Measurements from ENCODE around the gene MED13L. TPM values are rescaled to one million over a fixed set of nuclear protein-coding genes. Genes with fewer than 3 reads are reported as not detected.

MED13L gene
- total and polyA plus RNA-seq, 2 donors (not counting 3 experiments of a cell fraction or from before 2014, with no cell fraction given) = 27.4 to 93.6 TPM

DNA sequence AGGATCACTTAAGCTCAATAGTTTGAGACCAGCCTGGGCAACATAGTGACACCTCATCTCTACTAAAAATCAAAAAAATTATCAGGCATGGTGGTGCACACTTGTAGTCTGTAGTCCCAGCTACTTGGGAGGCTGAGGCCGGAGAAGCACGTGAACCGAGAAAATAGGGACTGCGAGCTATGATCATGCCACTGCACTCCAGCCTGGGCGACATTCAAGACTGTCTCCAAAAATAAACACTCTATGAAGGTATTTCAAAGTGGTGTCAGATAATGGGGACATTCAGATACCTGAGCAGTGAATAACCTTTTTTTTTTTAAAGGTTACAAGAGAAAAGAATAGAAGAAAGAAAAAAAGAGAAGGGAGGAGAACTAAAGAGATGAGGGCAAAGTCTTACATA, 98.1 kb downstream of the MED13L start:
- Histone ChIP-seq H4K20me1 (replicated peaks; ENCODE audit: control insufficient read depth, extremely low read depth, insufficient read depth, low read length) (peaks cover 34% of the 10 kb centered on the region), H3K79me2 (ENCODE audit: control insufficient read depth, insufficient read depth, low read length) (peaks cover 92% of the 10 kb centered on the region), H3K4me3 (replicated peaks in 1 of 3; ENCODE audit: insufficient read depth in 1 of 3, low read depth in 1 of 3, low read length in 3 of 3) (no peak overlapping the region), H2AFZ (ENCODE audit: low read depth, low read length) (no peak overlapping the region), H3K9ac (replicated peaks; ENCODE audit: extremely low read depth, insufficient read depth, low read length) (no peak overlapping the region), H3K9me1 (replicated peaks; ENCODE audit: control insufficient read depth, extremely low read depth, insufficient read depth, low read length) (no peaks in the 10 kb centered on the region), H3K9me3 (replicated peaks; ENCODE audit: control insufficient read depth, insufficient read depth, low read length) (no peaks in the 10 kb centered on the region), H3K4me1 (ENCODE audit: control insufficient read depth, extremely low read depth, insufficient read depth, low read length) (peaks cover 8% of the 10 kb centered on the region), H3K36me3 (ENCODE audit: control insufficient read depth in 2 of 2, extremely low read depth in 1 of 2, insufficient read depth in 2 of 2, low read length in 2 of 2) (no peaks in the 10 kb centered on the region), H3K27me3 (ENCODE audit: control insufficient read depth in 2 of 2, insufficient read depth in 2 of 2, low read length in 2 of 2) (no peaks in the 10 kb centered on the region), H3K4me2 (ENCODE audit: insufficient read depth, low read length) (no peak overlapping the region), H3K27ac (ENCODE audit: insufficient read depth, low read depth, low read length) (no peak overlapping the region)
- ChIA-PET CTCF (no interaction called here), POLR2A (no interaction called here)
- intact Hi-C loops (cut with micrococcal nuclease) = no loop called here
- dilution Hi-C loops (cut with MboI; ENCODE audit: extremely low pct_ligation_motif_present, low sequenced_read_pairs) = no loop called here
- BruUV-seq (replicated peaks) = no TSS peak
- FAIRE-seq = no peak
- no peak for DNase-seq (ENCODE audit: low read depth, low spot score)
- TF ChIP-seq, protein P1, sequence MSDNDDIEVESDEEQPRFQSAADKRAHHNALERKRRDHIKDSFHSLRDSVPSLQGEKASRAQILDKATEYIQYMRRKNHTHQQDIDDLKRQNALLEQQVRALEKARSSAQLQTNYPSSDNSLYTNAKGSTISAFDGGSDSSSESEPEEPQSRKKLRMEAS (IDR thresholded peaks at IDR 0.05; ENCODE audit: insufficient read depth, insufficient read length) = no peak
- TF ChIP-seq, protein P2, sequence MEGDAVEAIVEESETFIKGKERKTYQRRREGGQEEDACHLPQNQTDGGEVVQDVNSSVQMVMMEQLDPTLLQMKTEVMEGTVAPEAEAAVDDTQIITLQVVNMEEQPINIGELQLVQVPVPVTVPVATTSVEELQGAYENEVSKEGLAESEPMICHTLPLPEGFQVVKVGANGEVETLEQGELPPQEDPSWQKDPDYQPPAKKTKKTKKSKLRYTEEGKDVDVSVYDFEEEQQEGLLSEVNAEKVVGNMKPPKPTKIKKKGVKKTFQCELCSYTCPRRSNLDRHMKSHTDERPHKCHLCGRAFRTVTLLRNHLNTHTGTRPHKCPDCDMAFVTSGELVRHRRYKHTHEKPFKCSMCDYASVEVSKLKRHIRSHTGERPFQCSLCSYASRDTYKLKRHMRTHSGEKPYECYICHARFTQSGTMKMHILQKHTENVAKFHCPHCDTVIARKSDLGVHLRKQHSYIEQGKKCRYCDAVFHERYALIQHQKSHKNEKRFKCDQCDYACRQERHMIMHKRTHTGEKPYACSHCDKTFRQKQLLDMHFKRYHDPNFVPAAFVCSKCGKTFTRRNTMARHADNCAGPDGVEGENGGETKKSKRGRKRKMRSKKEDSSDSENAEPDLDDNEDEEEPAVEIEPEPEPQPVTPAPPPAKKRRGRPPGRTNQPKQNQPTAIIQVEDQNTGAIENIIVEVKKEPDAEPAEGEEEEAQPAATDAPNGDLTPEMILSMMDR (IDR thresholded peaks at IDR 0.05; ENCODE audit: extremely low read depth in 1 of 2, insufficient read depth in 1 of 2, low read depth in 1 of 2, low read length in 2 of 2) = no peak
- TF ChIP-seq POLR2AphosphoS5 (IDR thresholded peaks at IDR 0.05; ENCODE audit: insufficient read depth, low read depth, low read length) = no peak
- TF ChIP-seq MYC (IDR thresholded peaks at IDR 0.05; ENCODE audit: low read depth, low read length) = no peak
- no peak for TF ChIP-seq FOS (IDR thresholded peaks at IDR 0.05; ENCODE audit: borderline replicate concordance, insufficient read depth, low read length)

- FAIRE-seq (no peak), DNase-seq (ENCODE audit: low read depth, low spot score) (no peak)
- Histone ChIP-seq H3K4me3 (replicated peaks in 1 of 3; ENCODE audit: insufficient read depth in 1 of 3, low read depth in 1 of 3, low read length in 3 of 3) (no peak overlapping the region), H3K9ac (replicated peaks; ENCODE audit: extremely low read depth, insufficient read depth, low read length) (no peak overlapping the region), H3K4me2 (ENCODE audit: insufficient read depth, low read length) (no peak overlapping the region), H3K79me2 (ENCODE audit: control insufficient read depth, insufficient read depth, low read length) (peaks cover 89% of the 10 kb centered on the region), H3K9me1 (replicated peaks; ENCODE audit: control insufficient read depth, extremely low read depth, insufficient read depth, low read length) (no peaks in the 10 kb centered on the region), H4K20me1 (replicated peaks; ENCODE audit: control insufficient read depth, extremely low read depth, insufficient read depth, low read length) (peaks cover 33% of the 10 kb centered on the region), H3K9me3 (replicated peaks; ENCODE audit: control insufficient read depth, insufficient read depth, low read length) (no peaks in the 10 kb centered on the region), H3K27me3 (ENCODE audit: control insufficient read depth in 2 of 2, insufficient read depth in 2 of 2, low read length in 2 of 2) (no peaks in the 10 kb centered on the region), H3K27ac (ENCODE audit: insufficient read depth, low read depth, low read length) (no peak overlapping the region), H3K4me1 (ENCODE audit: control insufficient read depth, extremely low read depth, insufficient read depth, low read length) (peaks cover 8% of the 10 kb centered on the region), H3K36me3 (ENCODE audit: control insufficient read depth in 2 of 2, extremely low read depth in 1 of 2, insufficient read depth in 2 of 2, low read length in 2 of 2) (no peaks in the 10 kb centered on the region), H2AFZ (ENCODE audit: low read depth, low read length) (no peak overlapping the region)
- dilution Hi-C loops (cut with MboI; ENCODE audit: extremely low pct_ligation_motif_present, low sequenced_read_pairs) (no loop called here), intact Hi-C loops (cut with micrococcal nuclease) (no loop called here)
- ChIA-PET CTCF (interaction anchor here (1.6 kb wide), 1 partner anchor 59 kb away, joined by 6 read pairs; no protein-coding TSS in a partner anchor), POLR2A (no interaction called here)
- no TSS peak for BruUV-seq (replicated peaks)
- TF ChIP-seq GATA2 (IDR thresholded peaks at IDR 0.05; ENCODE audit: insufficient read depth, insufficient read length, low read depth, low read length) (no peak), EZH2 (IDR thresholded peaks at IDR 0.05; ENCODE audit: borderline replicate concordance, low read depth, low read length, severe bottlenecking) (no peak), POLR2A (IDR thresholded peaks at IDR 0.05; ENCODE audit: low read depth, low read length) (no peak)
- TF ChIP-seq, protein P2 (IDR thresholded peaks at IDR 0.05; ENCODE audit: extremely low read depth in 1 of 2, insufficient read depth in 1 of 2, low read depth in 1 of 2, low read length in 2 of 2) = no peak
- TF ChIP-seq, protein P1 (IDR thresholded peaks at IDR 0.05; ENCODE audit: insufficient read depth, insufficient read length) = no peak
These were observed 100.5 kb downstream of the MED13L start for GRCh38 chr12:116177017-116177416.
